Epidermal melanocyte (primary cell): ENCODE measurements around the gene PPFIBP2.

ENCODE experiments used
- DNase-seq: peaks from one replicate; pipeline ENCODE4 v3.0.0; 2011; ENCODE audit warnings: low spot score; ENCODE audit not compliant: insufficient read length

The PPFIBP2 gene

DNA sequence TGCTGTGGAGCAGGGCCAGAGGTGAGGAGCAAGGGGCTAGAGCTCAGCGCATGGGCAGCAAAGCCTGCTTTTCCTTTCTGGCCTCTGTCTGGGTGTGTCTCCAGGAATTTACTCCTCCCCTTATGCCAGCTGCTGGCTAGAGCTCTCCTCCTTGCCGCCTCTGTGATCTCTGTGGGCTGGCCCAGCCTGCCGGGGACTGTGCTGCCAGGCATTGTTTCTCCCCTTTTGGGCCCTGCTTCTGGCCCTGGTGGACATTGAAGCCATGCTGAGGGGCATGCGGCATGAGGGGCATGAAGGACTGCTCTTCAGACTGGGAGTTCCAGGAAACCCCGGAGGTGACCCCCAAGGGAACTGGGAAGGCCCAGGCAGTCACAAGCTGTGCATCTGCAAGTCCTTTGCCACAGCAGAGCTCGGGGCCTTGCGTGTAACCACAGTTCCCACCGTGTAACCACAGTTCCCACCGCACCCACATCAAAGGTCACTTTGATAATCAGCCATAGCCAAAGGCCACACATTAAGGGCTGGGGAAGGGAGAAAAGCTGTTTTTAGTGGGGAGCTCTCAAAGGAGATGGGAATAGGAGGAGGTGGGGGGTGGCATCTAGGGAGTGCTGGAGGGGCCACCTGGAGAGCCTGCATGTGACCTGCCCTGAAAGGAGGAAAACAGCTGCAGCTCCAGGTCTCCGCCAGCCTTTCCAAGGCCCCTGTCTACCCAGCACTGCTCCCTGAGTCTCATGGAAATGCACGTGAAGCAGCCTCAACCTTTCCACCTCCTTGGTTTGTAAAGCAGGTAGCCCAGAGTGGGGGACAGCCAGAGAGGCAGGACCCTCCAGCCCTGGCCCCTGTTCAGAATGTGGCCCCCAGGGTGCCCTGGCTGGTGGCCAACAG is 62.3 kb downstream of the PPFIBP2 start:
- no peak for DNase-seq

DNA sequence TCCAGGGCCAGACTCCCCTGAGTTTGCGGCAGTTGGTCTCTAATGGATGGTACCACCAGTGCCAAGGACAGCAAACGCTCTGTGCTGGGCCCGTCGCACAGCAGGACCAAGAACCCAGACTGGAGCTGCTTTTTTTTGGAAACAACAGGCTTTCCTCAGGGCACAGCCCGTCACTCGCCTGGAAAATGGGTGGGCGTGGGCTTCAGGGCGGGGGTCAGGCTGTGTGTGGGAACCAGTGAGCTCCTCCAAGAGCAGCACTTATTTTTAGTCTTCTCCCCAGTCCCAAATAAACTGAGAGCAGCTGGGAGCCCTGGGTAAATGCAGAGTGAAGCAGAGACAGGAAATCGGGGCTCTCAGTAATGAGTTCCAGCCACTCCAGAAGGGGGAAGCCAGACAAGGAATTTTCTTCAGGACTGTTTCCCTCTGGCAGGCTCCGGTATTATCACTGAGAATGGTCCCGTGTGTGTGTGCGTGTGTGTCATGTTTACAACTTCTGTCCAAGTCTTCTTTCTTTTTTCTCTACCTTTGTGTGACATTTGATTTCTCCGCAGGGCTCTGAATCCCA is 63.0 kb downstream of the PPFIBP2 start:
- no peak for DNase-seq

DNA sequence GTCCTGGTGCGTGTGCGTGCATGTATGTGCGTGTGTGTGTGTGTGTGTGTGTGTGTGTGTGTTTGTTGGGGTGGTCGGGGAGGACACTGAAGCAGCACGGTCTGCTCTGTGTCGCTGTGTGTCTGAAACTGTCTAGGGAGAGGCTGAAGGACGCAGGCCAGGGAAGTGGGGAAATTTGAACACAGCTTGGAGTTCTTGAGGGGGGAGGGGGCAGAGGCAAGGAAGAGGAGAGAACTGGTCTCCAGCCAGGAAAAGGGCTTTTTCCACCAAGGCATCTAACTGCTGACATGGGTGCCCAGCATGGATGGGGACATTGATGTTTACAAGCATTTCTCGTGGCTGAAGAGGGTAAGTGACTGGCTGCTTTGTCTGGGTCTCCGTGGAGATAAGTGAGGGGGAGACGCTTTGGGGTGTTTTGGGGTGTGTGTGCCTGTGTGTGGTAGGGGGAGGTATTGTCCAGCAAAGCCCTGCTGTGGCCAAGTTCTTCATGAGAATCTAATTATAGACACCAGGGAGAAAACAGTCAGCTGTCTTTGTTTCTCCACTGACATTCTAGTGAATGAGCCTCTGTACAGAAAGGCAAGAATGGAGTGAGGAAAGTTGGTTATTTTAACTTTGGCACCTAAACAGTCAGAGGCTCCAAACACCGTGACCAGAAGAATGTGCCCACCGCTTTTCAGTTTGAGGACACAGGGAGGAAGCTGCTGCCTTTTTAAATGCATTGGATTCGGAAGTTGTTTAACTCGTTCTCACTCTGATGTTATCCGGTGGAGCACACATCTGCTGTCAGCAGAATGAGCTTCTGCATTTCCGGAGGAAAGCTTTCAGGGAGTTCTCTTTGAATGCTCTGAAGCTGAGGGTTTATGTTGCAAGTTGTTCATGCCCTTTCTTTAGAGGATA is 63.7 kb downstream of the PPFIBP2 start:
- DNase-seq = no peak

DNA sequence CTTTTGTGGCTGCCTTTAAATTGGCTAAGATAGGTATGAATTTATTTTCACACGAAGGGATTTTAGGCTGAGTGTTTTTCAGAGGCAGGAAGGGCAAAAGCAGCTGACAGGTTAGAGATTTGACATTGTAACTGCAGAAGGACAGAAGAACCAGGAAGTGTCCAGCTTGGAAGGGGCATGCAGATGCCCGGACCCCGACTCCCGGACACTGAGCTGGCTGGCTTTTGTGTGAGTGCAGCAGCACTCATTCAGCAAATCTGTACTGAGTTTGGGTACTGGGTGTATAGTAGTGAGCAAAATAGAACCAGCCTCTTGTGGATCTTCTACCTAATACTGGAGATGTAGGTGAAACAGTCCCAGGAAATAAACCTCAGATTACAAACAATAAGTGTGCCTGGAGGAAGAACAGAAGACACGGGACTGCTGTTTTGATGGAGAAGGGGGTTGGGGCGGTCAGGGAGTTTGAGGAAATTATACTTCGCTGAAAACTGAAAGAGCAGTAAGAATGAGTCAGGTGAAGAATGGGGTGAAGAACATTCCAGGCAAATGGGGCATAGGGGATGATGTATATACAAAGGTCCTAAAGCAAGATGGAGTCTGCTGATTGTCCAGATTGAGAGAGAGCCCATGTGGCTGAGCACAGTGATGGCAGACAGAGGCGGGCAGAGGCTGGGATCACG is 64.6 kb downstream of the PPFIBP2 start:
- no peak for DNase-seq

DNA sequence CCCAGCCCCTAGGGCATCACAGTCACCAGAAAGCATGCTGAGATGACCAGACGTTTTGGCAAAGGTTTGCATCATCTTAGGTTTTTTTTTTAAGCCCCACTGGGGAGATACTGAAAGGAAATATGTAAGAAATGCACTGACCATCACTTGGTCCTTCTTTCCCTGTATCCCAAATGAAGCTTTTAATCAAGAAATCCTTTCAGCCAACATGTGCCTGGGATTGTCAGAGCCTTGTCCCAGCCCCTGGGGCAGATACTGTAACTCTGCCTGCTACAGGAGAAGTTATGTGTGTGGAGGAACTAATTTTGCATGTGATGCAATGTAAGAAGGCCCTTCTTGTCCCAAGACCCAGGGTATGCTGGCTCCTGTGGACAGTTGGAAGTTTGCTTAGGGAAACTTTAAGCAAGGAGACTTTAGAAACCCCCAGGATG is 65.6 kb downstream of the PPFIBP2 start:
- peak; percentile 34 for DNase-seq

DNA sequence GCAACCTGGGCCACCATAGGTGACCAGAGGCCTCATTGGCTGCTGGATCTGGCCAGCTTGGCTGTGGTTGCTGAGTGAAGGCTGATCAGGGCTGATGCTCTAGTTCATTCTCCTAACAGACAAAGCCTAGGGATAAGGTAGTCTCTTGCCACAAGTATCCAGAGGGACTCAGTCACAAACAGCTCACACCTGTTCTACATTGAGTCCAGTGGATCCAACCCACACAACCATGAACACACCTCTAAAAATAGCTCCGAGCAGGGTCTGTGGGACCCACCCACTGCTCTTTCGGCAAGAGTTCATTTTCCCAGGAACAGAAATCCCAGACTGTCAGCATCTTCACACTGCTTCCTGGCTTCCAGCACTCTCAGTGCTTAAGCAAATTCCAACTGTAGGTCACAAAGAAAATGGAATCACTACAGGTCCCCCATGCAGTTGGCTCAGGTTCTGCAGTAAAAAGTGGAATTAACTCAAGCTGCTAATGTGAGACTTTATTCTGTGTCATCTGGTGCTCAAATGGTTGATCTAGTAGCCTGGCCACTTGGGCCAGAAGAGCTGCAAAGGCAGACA is 67.3 kb downstream of the PPFIBP2 start:
- DNase-seq = no peak

DNA sequence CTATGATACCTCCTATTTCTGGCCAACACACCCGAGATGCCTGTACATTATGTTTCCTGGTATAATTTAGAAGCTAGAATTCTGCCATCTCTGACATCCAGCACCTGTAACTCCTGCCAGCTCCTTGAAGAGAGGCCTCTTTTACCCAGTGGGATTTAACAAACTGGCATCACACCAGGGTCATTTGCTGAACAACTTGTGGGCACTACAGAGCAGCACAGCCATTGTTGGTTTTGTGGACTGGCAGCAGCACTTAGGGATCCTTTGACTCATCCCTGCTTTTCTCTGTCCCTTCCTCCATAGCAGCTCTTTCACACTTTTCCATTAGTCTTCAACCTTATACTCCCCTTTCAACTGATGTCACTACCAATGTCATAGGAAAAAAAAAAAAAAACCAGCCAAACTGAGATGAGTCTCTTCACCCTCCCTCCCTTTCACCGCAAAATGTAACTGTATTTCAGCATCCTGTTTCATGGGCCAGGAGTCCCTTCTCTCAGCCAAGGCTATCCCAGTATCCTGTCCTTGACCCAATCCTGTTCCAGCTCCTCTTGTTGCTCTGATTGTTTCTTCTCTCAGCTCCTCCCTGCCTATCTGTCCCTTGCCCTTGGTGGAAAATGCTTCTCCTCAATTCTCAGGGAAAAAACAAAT is 68.7 kb downstream of the PPFIBP2 start:
- DNase-seq = no peak

DNA sequence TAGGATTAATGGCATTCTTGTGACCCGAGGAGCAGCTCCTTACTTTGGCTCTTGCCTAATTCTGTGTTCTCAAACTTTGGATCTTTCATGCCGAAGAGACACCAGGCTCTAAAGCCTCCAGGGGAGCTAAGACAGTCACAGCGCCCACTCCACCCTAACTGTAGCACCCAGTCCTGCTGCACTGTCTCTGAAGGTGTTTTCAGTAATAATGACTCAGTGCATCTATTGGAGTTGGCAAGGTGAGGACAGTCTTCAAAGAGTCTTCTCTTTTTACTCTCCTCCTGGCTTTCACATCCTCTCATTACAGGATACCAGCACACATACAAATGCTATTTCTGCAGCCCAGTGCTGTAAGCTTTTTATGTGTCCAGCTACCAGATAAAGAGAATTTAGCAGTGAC is 69.4 kb downstream of the PPFIBP2 start:
- DNase-seq = no peak

DNA sequence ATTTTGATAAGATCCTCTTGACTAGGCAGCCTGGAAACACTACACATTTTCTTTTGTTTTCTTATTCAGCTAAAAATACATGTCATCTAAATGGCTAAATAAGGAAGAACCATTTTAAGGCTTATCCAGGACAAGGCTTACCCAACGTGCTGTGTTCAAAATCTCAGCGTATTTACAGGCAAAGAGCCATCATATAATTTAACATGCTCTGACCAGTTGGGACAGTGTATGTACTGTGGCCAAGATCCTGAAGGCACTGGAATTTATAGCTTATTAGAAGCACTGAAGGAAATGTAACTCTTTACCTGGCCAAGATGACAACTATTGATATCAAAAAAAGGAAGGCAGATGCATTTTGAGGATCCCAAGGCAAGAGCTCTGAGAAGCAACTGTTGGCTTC is 71.1 kb downstream of the PPFIBP2 start:
- no peak for DNase-seq

DNA sequence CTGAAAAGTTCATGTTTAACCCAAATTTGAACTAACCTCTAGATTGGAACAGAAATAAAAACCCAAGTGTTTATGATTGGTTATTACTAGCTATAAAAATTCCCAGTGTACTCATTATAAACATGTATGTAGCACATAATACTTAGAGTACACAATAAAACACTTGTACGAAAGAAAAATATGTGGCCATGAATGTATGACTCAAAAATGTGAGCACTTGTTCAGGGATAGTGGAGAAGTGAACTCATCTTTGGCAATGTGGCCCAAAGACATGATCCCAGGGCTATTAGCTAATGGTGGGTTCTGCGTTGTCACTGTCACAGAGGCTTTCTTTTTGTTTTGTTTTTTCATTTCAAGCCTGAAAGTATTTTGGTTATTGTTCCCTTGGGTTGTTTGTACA is 72.0 kb downstream of the PPFIBP2 start:
- DNase-seq = no peak

DNA sequence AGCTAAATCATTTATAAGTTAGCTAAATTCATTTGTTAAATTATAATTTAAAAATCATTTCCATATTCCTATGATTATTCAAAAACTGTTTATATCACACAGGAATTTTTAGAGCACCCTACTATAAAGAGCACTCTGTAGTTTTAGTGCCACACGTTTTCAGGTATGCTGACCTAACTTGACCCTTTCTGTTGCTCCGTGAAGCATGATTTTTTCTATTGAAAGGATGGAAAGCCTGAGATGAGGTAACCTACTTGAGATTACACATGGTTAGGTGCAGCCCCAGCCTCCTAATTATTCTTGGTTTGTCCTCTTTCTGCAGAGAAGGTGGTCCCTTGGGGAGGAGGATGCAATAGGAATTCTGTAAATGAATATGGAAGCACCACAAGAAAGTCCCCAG is 72.6 kb downstream of the PPFIBP2 start:
- no peak for DNase-seq

DNA sequence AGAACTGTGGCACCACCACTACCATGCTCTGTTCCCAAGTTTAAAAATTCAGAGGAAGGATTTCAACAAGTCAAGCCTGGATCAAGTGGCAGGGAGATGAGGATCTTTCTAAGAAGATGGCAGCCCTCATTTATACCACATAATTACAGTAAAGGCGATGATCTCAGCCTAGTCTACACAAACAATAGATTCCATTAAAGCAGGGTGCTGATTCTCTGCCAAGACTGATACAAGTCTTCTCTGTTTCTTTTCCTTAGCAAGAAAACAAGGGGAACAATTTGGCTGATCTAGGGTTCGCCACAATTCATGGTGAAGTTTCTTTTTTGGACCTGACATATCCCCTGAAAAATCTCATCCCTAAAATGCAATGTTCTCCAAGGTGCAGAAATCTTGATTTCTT is 73.9 kb downstream of the PPFIBP2 start:
- no peak for DNase-seq

DNA sequence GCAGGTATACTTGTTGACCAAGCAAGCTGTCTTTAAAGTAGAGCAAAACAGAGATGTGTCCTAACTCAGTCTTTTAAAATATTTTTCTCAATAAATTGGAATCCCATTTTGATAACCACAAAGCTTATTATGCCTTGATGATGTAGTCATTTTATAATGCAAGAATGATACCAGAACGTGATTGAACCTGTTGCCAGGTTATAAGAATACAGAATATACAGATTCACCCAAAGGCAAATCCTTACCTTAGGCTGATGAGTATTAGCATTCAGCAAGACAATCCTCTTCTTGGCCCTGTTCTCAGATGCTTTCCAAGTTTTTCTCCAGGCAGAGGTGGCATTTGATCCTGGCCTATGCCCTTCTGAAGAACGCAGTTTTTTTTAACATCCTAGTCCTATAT is 76.1 kb downstream of the PPFIBP2 start:
- DNase-seq = no peak

DNA sequence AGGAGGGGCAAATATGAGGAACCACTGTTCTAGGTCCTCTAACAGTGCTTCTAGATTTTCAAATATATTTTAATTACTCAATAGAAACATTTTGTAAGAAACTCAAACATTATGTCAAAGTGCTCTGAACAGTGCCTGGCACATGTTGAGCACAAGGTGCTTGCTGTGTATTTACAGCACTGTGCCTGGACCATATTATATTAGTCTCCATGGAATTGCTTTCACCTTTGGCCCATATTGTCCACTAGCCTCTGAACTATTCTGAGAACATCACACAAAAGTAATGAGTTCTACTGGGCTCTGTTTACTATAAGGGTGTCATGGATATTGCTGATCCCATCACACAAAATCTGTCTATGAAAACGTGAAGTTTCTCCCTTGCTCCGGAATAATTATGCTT is 76.7 kb downstream of the PPFIBP2 start:
- no peak for DNase-seq

DNA sequence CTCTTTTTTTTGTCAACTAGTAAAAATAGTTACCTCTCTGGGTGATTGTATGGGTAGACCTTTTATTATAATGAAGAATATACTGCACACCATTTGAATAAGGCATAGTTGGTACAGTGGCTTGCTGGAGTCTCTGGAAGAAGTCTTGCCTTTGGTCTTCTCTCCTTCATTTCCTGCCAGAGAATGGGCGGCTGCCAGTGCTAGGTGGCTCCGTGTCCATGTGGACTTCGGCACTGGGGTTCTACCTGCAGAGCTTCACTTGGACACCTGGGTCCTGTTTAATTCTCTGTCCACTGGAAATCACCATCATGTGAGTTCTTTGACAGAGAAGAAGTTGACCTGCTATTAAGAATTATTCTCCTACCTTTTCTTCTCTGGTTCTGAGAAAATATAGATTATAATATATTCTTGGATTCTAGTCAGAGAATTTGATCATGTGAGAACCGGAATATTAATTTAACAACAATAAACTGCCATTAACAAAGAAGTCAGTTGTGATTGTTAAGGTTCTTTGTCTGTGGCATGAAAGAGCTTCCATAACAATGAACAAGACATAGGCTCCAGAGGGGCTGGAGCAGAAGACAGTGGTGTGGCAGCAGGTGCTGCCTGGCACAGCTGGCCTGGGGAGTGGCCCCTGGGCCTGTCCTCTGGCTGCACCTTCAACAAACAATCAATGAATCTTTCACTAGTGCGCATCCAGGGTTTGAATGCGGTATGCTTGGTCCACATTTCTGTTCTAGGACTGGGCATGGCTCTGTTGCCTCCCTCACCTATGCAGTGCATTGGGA is 77.5 kb downstream of the PPFIBP2 start:
- no peak for DNase-seq

DNA sequence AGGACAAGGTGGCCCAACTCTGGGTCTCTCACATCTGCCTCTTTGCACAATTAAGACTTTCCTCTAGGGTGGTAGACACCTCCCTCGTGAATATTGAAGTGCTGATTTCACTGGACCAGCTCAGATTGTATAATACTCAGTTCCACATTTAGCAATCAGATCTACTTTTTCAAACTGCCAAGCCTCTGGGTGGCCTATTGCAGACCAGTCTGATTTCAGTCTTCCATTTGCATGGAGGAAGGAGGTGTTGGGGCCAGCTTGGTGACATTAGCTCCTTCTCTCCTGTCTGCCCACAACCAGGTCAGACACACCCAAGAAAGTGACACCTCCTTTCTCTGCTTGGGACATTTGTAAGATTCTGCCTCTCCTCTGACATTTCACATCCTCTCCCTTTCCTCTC is 78.2 kb downstream of the PPFIBP2 start:
- DNase-seq = no peak

DNA sequence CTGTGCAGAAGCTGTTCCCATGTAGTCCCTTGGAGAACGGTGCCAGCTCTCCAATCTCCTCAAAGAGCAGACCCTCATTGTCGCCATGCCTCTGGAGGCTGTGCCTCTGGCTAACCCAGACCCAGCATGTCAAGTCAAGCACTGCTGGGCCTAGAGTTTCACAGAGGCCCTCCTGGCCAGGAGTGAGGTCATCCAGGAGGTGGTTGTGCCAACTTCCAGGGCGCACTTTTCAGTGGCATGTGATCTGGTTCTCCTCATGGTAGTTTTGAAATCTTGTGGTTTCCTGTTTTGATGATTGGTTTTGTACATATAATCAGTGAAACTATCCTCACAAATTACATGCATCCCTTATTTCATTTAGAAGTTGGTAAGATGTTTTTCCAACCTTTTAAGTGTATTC is 78.9 kb downstream of the PPFIBP2 start:
- no peak for DNase-seq

DNA sequence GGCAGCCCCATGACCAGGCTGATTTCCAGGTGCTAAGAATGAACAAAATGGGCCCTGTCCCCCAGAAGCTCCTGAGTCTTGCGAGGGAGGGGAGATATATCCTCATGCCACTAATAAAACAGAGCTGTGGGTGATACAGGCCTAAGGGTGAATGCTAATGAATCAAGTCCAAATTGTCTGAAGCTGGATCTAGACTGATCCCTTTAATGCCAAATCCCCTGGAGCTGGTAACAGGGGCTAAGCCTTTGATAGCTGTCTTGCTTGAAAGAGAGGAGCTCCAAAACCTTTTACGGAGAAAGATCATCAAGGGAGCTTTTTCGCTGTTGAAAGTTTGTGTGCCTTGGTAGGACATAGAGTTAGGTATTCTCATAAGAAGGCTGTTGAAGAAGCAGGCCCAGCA is 79.7 kb downstream of the PPFIBP2 start:
- DNase-seq = no peak

DNA sequence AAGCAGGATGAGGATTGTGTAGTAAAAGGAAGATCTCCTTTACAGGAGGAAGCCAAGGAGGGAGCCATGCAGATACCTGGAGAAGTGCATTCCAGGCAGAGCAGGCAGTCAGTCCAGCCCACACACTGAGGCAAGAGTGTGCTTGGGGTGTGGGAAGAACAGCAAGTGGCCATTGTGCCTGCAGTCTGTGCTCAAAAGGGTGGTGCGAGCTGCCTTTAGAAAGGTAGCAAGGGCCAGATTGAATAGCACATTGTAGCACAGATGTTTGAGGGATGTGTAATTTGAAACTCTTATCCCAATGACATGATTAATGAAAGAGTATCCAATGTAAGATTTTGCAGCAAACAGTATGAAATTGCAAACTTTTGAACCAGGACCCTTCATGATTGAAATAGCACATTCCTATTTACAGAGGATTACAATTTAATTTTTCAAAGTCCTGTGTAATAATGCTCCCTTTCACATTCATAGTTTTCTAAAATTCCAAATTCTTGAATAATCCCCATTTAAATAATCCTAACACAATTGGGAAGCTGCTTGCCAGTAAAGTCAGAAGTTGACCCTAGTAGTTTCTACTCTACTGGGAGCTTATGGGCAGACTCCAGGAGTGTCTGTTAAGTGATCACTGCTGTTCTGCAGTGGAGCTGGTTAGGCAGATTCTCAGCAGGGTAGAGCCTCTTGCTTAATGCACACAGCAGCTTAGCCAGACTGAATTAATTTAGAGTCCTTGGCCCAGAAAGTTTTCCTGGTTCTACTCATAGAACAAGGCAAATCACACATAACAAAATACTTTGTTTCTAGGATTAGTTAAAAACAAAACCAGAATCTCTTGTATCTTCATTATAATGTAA is 81.4 kb downstream of the PPFIBP2 start:
- no peak for DNase-seq
